ENCODE results near the gene CD177. TPM values are rescaled to one million over a fixed set of nuclear protein-coding genes. Genes with fewer than 3 reads are reported as not detected.

CD177 gene
- total RNA-seq, 1 experiment from 2014 or later, result 2.0 TPM

- TF ChIP-seq ZBTB43 (CRISPR knock-in tag; IDR thresholded peaks at IDR 0.05), result no peak
- no peak for TF ChIP-seq ZMAT4 (CRISPR knock-in tag; IDR thresholded peaks at IDR 0.05)
- TF ChIP-seq E2F5 (CRISPR knock-in tag; IDR thresholded peaks at IDR 0.05), result no peak
- TF ChIP-seq NR2C2 (CRISPR knock-in tag; IDR thresholded peaks at IDR 0.05), result no peak
- no peak for TF ChIP-seq HMGA2 (CRISPR knock-in tag; IDR thresholded peaks at IDR 0.05)
- no peak for TF ChIP-seq KAT7 (CRISPR knock-in tag; IDR thresholded peaks at IDR 0.05; ENCODE audit: borderline replicate concordance)
- no peak for TF ChIP-seq AR (CRISPR knock-in tag; IDR thresholded peaks at IDR 0.05)
- no peak for TF ChIP-seq SOX15 (CRISPR knock-in tag; IDR thresholded peaks at IDR 0.05)
Observed at GRCh38 chr19:43406297-43406696, 52.8 kb downstream of the CD177 start (continued).

- H3K36me3 Mint-ChIP-seq, result no peaks in the 10 kb centered on the region
- ChIA-PET POLR2A (interaction anchor here (0.7 kb wide), 1 partner anchor 84 kb away, joined by 4 read pairs; no protein-coding TSS in a partner anchor), CTCF (interaction anchor here (0.8 to 1.3 kb wide), 6 partner anchors 18 to 112 kb away, joined by 3 to 9 read pairs (median 4); no protein-coding TSS in a partner anchor)
- H3K9me3 Mint-ChIP-seq, result peaks cover 8% of the 10 kb centered on the region
- DNase-seq (ENCODE audit: low spot score) (peak; percentile 36), ATAC-seq (peak; percentile 59)
- no peaks in the 10 kb centered on the region for H3K27me3 Mint-ChIP-seq (ENCODE audit: low read depth)
- peaks cover 11% of the 10 kb centered on the region for H3K4me1 Mint-ChIP-seq
- no peak for TF ChIP-seq ZNF317 (CRISPR knock-in tag; IDR thresholded peaks at IDR 0.05; ENCODE audit: borderline replicate concordance, low read depth)
- TF ChIP-seq TEAD1 (CRISPR knock-in tag; IDR thresholded peaks at IDR 0.05), result no peak
- no peak for TF ChIP-seq NR1H2 (CRISPR knock-in tag; IDR thresholded peaks at IDR 0.05)
- no peak for TF ChIP-seq TCF7 (CRISPR knock-in tag; IDR thresholded peaks at IDR 0.05; ENCODE audit: low read depth)
- no peak for TF ChIP-seq ZBTB21 (CRISPR knock-in tag; IDR thresholded peaks at IDR 0.05; ENCODE audit: borderline replicate concordance)
- TF ChIP-seq CREB1 (CRISPR knock-in tag; IDR thresholded peaks at IDR 0.05), result no peak
- TF ChIP-seq JAZF1 (CRISPR knock-in tag; IDR thresholded peaks at IDR 0.05), result no peak
- TF ChIP-seq ZMAT4 (CRISPR knock-in tag; IDR thresholded peaks at IDR 0.05), result no peak
- no peak for TF ChIP-seq RORB (CRISPR knock-in tag; IDR thresholded peaks at IDR 0.05)
- TF ChIP-seq ARID4B (CRISPR knock-in tag; IDR thresholded peaks at IDR 0.05; ENCODE audit: borderline replicate concordance), result no peak
- TF ChIP-seq ZNF138 (CRISPR knock-in tag; conservative IDR thresholded peaks at IDR 0.05), result no peak
- no peak overlapping the region for H3K27ac Mint-ChIP-seq
- no peak overlapping the region for H3K4me3 Mint-ChIP-seq
Observed at GRCh38 chr19:43407416-43408005, 54.0 kb downstream of the CD177 start.
